ENCODE measurements around the gene ARSG. TPM values are rescaled to one million over a fixed set of nuclear protein-coding genes. Genes with fewer than 3 reads are reported as not detected.

ARSG gene
- total and polyA plus RNA-seq, 2 of the 8 experiments (the other 6 are each of a cell fraction or from before 2014, with no cell fraction given), result 3.3 to 4.0 TPM

GRCh38 chr17:68433911-68434508 lies 142.7 kb downstream of the ARSG start:
- WGBS, 2 experiments (ENCODE audit: extremely low coverage in 1 of 2, insufficient coverage in 1 of 2, insufficient read length in 1 of 2, insufficient replicate concordance in 2 of 2, low coverage in 1 of 2, low lambda C conversion rate in 2 of 2, missing lambda C conversion rate in 1 of 2), result 95% methylated on average over 12 of the region's 12 CpGs; no CpG with 5 or more reads in 1 of the 2 experiments
- H3K4me3 ChIP-seq (ENCODE audit: extremely low read depth in 1 of 4, insufficient read depth in 2 of 4, low read depth in 3 of 4, low read length in 4 of 4), result no peak overlapping the region
- no peak overlapping the region for H4K8ac ChIP-seq (ENCODE audit: extremely low read depth, insufficient read depth, low read length)
- H3K18ac ChIP-seq (ENCODE audit: extremely low read depth, low read length), result no peak overlapping the region
- no peak overlapping the region for H2AFZ ChIP-seq (ENCODE audit: low read length)
- no peak overlapping the region for H3K27ac ChIP-seq (ENCODE audit: low read depth, low read length)
- FAIRE-seq (no peak), DNase-seq (ENCODE audit: low read depth in 1 of 2, low spot score in 2 of 2) (no peak)
- no peak overlapping the region for H2AK5ac ChIP-seq (ENCODE audit: low read depth, low read length)
- H3K23me2 ChIP-seq (ENCODE audit: low read depth, low read length), result no peaks in the 10 kb centered on the region
- H2BK12ac ChIP-seq (ENCODE audit: low read depth, low read length), result no peak overlapping the region
- peaks cover 0 to 4% (median 0%) of the 10 kb centered on the region in 4 experiments; a peak in 2 of 7 replicates for H3K4me1 ChIP-seq (replicated peaks in 1 of 4; ENCODE audit: control insufficient read depth in 3 of 4, insufficient read depth in 4 of 4, low read length in 3 of 4)
- H2BK20ac ChIP-seq (ENCODE audit: low read length), result no peak overlapping the region
- no peak overlapping the region for H4K91ac ChIP-seq (replicated peaks; ENCODE audit: insufficient read length, low read length)
- POLR2A ChIA-PET (ENCODE audit: partially characterized antibody), result interaction anchor here (1.8 kb wide), 1 partner anchor 142 kb away, joined by 3 read pairs; no protein-coding TSS in a partner anchor
- H3K4me2 ChIP-seq (ENCODE audit: insufficient read depth in 1 of 2, low read depth in 2 of 2, low read length in 2 of 2), result no peak overlapping the region
- no peak overlapping the region for H3K14ac ChIP-seq (ENCODE audit: insufficient read length)
- no peak overlapping the region for H2BK120ac ChIP-seq (replicated peaks; ENCODE audit: low read depth, low read length)
- H3K79me1 ChIP-seq (ENCODE audit: low read depth, low read length), result no peaks in the 10 kb centered on the region
- H3K4ac ChIP-seq (replicated peaks; ENCODE audit: insufficient read length, low read depth, low read length), result no peak overlapping the region
- no peak overlapping the region for H2BK15ac ChIP-seq (ENCODE audit: low read length)
- no peaks in the 10 kb centered on the region for H3K27me3 ChIP-seq (replicated peaks in 1 of 4; ENCODE audit: control insufficient read depth in 3 of 4, extremely low read depth in 1 of 4, insufficient read depth in 3 of 4, low read length in 3 of 4)
- H4K5ac ChIP-seq (ENCODE audit: insufficient read length, low read depth, low read length), result no peak overlapping the region
- H3K79me2 ChIP-seq (ENCODE audit: control insufficient read depth in 1 of 2, insufficient read depth in 2 of 2, low read length in 2 of 2), result no peaks in the 10 kb centered on the region
- H3K36me3 ChIP-seq (ENCODE audit: control insufficient read depth in 2 of 4, insufficient read depth in 4 of 4, low read length in 3 of 4), result peaks cover 0 to 1% (median 0%) of the 10 kb centered on the region in 4 experiments; a peak in 2 of 8 replicates
- no peak overlapping the region for H3K23ac ChIP-seq (ENCODE audit: insufficient read length)
- H3K56ac ChIP-seq (replicated peaks; ENCODE audit: insufficient read length, low read depth, low read length), result no peak overlapping the region
- no peaks in the 10 kb centered on the region for H4K20me1 ChIP-seq (replicated peaks in 1 of 2; ENCODE audit: control insufficient read depth in 1 of 2, insufficient read depth in 2 of 2, low read length in 2 of 2)
- no peaks in the 10 kb centered on the region for H3K9me3 ChIP-seq (ENCODE audit: insufficient read depth in 2 of 2, low read depth in 1 of 2, low read length in 1 of 2)
- no peak overlapping the region for H2BK5ac ChIP-seq (ENCODE audit: low read depth, low read length)
- CTCF ChIA-PET (ENCODE audit: partially characterized antibody), result interaction anchor here (0.7 to 9.3 kb wide), 14 partner anchors 10 to 253 kb away, joined by 3 to 98 read pairs (median 4); partner anchors contain the start of gene WIPI1
- no peak overlapping the region for H3K9ac ChIP-seq (replicated peaks in 1 of 4; ENCODE audit: extremely low read depth in 1 of 4, low read depth in 3 of 4, low read length in 3 of 4)
- TF ChIP-seq SIN3A (conservative IDR thresholded peaks at IDR 0.05 in 1 of 2, IDR thresholded peaks at IDR 0.05 in 1 of 2; ENCODE audit: low read depth in 1 of 2, low read length in 2 of 2) (no peak), SIRT6 (IDR thresholded peaks at IDR 0.05; ENCODE audit: low read length) (no peak), SIX5 (IDR thresholded peaks at IDR 0.05; ENCODE audit: low read depth, low read length) (no peak), RXRA (IDR thresholded peaks at IDR 0.05; ENCODE audit: insufficient read depth, low read depth, low read length) (no peak), POU5F1 (IDR thresholded peaks at IDR 0.05; ENCODE audit: low read depth, low read length) (no peak), SAP30 (IDR thresholded peaks at IDR 0.05; ENCODE audit: insufficient read depth, insufficient replicate concordance, low read length) (no peak), E2F6 (IDR thresholded peaks at IDR 0.05) (no peak), RFX5 (IDR thresholded peaks at IDR 0.05; ENCODE audit: borderline replicate concordance, low read depth, low read length) (no peak), TCF12 (IDR thresholded peaks at IDR 0.05; ENCODE audit: low read depth, low read length) (no peak), CREB1 (IDR thresholded peaks at IDR 0.05) (no peak), POLR2A (IDR thresholded peaks at IDR 0.05; ENCODE audit: control extremely low read depth in 1 of 2, low read depth in 2 of 2, low read length in 2 of 2) (no peak)

Measured in H1 (cell line).